GM19372 (cell line): ENCODE data around the gene DUS4L.

Experiments
- ATAC-seq: cut with Tn5 transposase; IDR thresholded peaks from one replicate; pipeline ENCODE4 v1.9.1; 2021; ENCODE audit warnings: mild to moderate bottlenecking, low read depth, moderate library complexity; ENCODE audit not compliant: unreplicated experiment

The DUS4L gene

DNA sequence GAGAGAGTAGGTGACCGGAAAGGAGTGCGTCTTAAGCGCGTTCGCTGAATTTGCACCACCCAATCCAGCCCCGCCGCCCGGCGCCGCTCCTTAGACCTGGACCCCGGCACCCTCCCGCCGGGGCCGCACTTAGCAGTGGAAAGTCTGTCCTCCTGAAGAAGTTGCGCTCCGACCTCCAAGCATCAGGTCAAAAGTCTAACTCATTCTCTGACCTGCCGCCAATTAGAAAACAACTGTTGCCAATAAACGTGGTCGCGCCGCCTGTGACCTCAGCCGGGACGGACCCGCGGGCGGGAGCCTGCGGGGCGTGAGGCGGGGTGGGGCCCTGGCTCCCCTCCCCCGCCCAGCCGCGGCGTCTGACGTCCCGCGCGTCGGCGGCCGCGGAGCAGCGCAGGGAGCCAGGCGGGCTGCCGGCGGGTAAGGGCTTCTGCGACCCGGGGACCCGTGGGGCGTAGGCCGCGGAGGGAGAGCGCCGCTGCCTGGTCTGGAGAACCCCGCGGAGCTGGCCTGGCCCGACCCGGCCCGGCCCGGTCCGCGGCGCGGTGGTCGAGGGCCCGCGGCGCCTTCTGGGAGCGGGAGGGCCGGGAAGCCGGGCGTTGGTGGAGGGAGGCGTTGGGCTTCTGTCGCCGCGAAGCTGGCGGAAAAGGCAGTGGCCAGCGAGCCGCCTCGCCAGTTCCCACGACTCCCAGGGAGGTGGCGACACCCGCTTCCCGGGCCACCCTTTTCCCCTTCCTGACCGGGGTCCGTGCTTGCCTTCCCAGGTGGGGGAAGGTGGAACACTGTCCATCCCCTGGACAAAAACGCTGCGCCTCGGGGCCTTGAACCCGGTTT, 16.3 kb downstream of the DUS4L start, which contains the start of gene BCAP29:
TSS of gene BCAP29 (plus strand) at position 362 of the 831 bp plus-strand sequence. CDS start 527 bp downstream, outside the sequence.
- ATAC-seq = peak; percentile 94

DNA sequence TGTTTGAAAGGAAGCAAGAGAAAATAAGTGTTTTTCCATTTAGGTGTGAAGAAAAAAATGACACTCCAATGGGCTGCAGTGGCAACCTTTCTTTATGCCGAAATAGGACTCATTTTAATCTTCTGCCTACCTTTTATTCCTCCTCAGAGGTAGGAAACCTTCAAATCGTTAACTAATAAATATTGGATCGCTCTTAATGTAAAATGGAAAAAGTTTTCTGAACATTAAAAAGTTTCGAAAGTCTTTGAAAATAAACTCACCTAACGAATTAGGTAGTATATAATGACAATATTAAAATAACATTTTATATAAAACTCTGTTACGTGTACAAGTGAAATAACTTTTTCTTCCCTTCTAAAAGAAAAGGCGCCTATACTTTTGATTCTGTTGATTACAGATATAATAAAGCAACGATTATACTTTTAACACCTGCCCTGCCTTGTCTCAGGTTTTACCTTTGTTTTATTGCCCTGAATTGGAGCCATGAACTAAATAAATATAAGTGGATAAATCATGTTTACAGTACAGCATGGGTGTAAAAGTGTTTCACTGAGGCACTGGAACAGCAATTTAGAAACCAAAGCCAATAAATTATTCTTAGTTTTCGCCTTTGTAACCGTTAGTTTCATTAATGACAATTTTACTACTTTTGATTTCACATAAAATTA, 17.1 kb downstream of the DUS4L start:
- no peak for ATAC-seq

DNA sequence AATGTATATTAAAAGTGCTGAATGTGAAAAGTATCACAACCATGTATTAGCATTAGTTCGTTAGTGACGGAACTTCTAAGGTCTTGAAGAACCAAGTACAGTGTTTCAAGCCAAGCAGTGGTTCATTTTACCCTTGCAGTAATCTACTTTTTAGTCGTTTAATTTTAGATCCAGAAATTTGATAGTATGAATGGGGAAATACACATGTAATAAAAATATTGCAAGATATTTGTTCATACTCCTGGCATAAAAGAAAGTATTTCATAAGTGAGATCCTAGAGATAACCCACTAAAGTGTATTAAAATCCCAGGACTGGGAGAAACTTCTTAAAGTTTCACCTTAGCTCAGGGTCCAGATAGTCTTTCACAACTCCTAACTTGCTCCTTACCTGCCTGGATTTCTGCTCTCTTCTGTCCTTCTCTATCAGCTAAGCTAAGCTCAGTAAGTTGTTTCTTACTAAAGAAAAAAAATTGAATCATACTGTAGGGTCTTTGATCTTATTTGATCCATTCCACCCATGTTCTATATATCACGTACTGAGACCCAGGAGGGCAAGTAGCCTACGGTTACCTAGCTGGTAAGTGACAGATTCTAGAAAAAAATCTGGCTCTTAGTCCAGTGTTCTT, 17.7 kb downstream of the DUS4L start:
- no peak for ATAC-seq

DNA sequence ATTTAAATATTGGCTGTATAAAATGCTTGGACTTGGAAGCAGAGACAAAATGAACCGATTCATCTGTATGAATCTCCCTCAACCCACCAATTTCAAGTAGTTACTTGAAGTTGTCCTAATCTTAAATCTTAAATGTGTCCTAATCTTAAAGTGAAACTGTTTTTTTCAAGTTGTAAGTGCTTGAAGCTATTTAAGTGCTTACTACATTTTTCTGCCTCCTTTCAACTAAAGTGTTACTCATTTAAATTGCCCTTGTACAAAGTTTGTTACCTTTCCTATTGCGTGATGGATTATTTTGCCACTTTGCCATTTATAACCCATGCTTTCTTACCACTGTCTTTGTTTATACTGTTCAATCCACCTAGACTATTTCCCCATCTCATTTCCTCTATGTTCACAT, 19.1 kb downstream of the DUS4L start:
- no peak for ATAC-seq

DNA sequence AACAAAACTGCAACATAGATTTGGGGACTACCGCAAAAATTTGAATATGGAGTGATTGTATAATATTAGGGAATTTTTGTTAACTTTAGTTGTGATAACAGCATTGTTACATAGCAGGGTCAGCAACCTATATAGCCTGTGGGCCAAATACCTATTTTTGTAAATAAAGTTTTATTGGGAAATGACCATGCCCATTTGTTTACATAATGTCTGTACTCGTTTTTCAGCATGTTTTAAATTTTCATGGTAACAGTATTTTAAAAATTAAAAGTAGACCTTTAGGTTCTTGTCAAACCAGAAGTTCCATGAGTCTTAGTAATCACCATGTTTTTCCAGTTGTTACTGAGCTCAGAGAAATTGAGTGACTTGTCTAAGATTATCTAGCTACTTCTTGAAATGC, 20.9 kb downstream of the DUS4L start:
- ATAC-seq = no peak

DNA sequence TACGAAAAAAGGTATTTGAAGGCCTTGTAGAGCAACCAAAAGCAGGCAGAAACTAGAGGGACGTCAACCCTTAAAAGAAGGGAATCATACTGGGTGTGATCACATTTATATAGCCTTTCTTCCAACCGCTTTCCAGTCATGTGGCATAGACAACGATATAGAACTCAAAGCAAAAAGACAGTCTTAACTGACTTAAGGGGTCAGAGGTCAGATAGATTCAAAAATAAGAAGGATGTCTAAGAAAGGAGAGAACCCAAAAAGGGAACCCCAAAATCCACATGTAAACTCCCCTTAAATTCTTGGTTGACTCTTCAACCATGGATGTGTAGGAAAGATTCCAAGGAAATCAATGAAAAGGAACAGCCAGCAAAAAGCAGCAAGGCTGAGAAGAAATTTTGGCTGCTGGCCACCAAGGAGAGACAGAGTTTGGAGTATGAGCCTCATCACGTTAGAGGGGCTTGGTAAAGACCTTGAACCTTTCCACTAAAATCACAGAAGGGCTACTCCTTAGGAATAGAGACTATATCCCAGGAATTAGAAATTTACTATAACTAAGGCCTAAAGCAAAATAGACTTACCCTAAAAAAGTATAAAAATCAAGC, 24.9 kb downstream of the DUS4L start:
- ATAC-seq = no peak

DNA sequence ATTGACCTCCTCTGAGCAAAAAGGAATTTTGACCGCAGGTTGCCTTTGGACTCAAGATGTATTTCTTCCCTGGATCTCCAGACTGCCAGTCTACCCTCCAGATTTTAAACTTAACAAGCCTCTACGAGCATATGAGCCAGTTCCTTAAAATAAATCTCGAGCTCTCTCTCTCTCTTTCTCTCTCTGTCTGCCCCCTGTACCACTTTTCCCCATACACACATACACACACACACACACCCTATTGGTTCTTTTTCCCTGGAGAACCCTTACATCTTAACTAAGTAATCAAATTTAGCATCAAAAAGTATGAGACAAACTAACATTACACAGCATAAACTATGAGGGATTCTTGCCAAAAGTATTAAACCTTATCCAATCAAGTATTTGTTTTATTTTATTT, 27.6 kb downstream of the DUS4L start:
- no peak for ATAC-seq

DNA sequence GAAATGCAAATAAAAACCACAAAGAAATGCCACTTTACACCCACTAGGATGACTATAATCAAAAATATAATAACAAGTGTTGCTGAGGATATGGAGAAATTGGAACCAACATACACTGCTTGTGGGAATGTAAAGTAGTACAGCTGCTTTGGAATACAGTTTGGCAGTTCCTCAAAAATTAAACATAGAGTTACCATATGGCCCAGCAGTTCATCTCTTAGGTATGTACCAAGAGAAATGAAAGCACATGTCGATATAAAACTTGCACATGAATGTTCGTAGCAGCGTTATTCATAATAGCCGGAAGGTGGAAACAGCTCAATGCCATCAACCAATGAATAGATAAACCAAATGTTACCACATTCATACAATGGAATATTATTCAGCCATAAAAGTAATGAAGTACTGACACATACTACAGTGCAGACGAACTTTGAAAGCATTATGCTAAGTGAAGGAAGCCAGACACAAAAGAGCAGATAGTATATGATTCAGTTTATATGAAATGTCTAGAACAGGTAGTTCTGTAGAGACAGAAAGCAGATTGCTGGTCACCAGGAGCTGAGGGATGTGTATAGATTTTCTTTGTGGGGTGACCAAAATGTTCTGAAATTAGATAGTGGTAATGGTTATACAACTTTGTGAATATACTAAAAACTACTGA, 28.7 kb downstream of the DUS4L start:
- no peak for ATAC-seq

DNA sequence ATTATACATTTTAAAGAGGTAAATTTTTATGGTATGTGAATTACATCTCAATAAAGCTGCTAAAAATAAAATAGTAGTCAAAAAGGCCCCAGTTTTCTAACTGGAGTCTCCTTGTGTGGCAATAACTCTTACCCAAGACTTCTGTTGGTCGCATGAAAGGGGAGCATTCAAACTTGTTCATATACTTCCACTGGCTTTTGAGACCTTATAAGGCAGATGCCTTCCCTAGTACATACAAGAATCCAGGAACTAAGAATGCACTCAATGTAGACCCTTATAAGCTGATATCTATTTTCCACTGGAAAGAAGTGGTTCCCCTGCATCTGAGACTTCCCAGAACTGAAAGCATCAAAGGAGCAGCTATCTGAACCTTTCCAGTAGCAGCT, 29.2 kb downstream of the DUS4L start:
- ATAC-seq = no peak

DNA sequence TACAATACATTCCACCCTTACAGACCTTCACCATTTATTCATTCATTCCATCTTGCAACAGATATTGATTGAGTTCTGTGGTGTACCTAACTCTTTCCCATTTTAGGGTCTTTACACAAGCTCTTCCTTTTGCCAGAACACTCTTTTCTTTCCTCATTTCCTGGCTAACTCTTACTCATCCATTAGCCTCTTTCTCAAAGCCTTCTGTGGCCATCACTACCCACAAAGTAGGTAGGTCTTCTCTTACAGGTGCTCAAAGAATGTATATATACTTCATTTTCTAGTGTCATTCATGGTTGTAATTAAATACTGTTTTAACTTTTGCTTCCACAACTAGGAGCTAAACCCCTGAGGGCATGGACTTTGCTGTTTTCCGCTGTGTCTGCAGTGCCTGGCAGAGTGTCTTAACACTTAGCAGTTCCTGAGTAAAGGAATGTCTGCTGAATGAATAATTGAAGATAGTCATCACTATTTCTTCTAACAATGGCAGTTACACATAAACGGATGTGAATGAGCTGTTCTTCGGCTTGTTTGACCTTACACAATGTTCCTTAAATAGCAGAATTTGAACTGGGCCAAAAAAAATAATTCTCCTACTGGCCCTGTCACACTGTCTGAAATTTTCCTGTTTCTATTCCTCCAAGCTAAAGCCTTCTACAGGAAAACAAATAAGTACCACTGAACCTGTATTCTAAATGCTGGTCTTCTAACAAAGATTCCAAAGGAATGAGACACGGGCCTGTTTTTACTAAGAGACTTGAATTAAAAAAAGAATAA, 31.4 kb downstream of the DUS4L start:
- ATAC-seq = no peak

DNA sequence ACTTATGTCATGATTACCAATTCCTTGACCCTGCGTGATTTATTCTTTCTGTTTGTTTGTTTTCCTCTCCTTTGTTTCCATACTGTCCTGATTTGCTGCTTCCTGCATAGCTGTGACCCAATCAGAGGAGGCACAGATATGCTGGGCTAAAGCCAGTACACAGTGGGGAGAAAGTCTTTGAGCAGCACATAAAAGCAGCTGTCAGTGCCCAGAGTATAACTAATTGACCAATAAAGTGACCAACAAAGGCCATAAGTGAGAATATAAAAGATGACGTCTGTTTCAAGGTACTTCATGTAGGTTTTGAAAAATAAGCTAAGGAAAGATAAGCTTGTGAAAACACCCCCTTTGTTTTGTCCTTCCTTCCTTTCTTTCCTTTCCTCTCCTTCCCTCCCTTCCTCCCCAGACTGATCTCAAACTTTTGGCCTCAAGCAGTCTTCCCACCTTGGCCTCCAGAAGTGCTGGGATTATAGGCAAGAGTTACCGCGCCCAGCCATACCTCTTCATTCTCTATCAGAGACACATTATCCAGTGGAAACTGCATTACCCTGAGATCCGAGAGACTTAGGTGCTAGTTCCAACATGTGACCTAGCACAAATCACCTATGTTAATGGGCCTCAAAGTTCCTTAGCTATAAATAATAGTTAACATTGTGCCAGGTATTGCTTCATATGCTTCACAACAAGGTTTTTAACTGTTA, 33.3 kb downstream of the DUS4L start:
- no peak for ATAC-seq

DNA sequence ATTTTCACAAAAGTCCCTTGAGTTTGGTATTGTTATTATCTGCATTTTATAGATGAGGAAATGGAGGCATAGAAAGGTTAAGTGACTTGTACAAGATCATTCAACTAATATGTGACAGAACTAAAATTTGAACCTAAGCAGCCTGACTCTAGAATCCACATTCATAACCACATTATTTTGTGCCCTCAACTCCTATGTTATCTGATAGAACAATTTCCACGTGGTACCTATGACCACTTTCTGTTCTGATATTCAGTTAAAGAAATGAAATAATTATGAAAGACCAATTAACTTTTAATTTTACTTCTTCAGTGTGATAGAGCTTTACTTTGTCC, 33.8 kb downstream of the DUS4L start:
- ATAC-seq = no peak

DNA sequence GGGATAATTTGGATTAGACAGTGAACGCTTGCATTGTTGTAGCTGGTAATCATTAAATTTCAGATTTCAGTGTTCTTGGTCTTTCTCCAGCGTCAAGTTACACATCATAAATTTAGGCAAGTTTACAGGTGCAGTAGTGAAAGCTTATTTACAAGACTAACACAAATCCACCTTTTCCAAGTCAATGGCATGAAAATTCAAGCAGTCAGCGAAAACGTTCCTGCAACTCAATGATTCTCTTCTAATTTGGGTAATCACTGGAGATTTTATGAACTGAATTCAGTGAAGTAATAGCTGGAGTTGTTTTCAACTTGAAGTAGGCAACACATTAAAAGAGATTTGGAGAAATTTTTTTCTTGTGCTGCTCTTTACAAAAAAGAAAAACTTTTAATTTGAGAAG, 34.2 kb downstream of the DUS4L start:
- no peak for ATAC-seq

DNA sequence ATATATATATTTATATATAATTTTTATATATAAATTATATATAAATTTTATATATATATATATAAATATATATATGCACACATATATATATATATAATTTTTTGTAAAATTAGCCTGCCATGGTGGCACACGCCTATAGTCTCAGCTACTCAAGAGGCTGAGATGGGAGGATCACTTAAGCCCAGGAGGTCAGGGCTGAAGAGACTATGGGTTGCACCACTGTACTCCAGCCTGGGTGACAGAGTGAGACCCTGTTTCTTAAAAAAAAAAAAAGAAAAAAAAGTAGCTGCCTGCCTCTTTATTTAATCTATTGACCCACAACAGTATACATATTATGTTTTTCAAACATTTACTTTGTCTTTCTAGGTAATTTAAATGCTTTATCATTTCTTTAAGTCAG, 35.5 kb downstream of the DUS4L start:
- ATAC-seq = no peak

DNA sequence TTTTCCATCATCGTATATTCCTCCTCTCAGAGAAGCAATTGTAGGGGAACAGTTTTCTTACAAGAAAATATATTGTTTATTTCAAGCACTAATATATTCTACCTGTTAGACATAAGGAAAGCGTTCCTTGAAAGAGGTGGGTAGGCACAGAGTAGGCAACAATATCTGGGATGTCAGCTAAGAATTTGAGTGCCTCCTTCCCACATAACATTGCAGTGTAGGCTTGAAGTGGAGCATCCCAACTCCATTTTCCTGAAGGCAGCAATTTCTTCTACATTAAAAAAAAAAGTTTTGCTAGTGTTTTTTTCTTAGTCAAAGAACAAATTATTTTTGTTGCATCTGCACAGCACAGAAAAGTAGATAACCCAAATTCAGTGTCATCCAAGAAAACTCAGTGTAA, 37.0 kb downstream of the DUS4L start:
- no peak for ATAC-seq

DNA sequence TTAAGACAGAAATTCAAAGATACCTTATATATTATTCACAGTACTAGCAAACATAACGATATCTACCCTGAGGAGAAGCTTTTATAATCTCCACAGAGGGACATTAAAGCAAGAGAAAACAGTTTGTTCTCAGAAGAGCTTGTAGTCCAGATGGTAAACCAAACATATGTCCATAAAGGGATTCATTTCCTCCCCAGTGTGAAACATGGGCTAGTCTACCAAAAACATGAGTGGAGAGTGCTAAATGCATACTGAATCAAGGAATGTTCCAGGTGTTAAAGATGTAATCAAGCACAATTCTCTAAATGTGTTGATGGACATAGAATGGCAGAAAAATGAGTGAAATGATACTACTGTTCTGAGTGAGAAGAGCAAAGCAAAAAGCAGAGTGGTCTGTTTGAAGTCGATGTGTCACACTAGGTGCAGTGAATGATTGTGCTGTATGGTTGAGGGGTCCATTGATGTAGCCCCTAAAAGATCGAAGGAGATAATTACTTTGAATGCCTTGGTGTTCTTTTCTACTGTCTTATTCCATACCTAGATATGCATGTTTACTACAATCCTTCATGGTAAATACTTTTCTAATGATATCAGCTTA, 41.5 kb downstream of the DUS4L start:
- no peak for ATAC-seq

DNA sequence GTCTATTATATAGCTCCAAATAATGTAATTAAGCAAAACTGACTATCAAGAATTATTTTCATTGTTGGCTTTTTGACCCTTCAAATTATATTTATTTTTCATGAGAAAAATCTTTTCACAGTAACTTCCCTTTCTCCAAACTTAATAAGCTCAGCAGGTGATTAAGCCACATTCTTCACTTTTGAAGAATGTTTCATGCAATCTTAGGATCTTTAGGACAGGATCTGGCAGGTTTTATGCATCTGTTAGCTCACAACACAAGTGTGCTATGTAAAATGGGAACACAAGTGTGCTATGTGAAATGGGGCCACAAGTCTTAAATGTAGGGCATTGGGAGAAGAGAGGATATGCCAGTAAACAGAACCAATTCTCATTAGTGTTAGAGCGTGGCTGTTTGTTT, 42.5 kb downstream of the DUS4L start:
- no peak for ATAC-seq

DNA sequence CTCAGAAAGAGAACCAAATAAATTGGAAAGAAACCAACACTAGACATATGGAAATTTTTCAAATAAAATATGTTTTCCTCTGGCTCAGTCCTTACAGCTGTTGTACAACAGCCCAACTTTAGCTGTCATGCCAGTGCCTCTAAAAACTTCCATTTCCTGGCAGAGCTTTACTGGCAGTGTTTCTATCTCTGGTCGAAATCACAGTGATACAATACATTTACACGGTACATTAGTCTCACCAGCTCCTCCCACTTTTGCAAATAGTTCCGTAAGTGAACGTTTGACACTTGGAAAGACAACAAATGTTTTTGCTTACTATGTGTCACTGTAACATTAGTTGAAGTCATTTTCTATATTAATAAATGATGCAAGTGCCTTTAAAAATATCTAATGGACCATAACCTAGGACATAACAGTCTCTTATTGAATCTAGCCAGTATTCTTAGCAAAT, 46.1 kb downstream of the DUS4L start:
- no peak for ATAC-seq

DNA sequence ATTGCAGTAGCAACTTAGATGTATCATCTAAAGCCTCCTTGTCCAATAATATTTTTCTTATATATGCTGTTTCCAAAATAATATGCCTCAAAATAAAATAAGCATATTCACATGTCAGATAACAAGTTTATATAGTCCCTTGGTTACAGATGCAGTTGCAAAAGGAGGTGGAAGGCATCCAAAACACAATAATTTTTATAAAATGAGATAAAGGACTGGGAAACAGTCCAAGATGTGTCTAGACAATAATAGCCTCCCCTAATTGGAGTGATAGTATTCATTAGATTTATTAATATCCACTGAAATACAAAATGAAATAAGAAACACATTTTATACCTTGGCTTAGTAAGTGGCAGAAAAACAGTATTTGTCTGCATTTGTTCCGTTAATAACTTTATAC, 46.6 kb downstream of the DUS4L start:
- ATAC-seq = no peak
